Midbrain (tissue), 1 donor: ENCODE measurements around the gene HOMER2.
"Not testable (repeated sequence)": the region's sequence is repeated elsewhere in the genome, so short reads cannot be mapped to it uniquely, and the experiment has no call there.

Experiments used
- DNase-seq: peaks from one replicate; lab custom pipeline; 2025; lab: John Stamatoyannopoulos, UW

The HOMER2 gene

DNA sequence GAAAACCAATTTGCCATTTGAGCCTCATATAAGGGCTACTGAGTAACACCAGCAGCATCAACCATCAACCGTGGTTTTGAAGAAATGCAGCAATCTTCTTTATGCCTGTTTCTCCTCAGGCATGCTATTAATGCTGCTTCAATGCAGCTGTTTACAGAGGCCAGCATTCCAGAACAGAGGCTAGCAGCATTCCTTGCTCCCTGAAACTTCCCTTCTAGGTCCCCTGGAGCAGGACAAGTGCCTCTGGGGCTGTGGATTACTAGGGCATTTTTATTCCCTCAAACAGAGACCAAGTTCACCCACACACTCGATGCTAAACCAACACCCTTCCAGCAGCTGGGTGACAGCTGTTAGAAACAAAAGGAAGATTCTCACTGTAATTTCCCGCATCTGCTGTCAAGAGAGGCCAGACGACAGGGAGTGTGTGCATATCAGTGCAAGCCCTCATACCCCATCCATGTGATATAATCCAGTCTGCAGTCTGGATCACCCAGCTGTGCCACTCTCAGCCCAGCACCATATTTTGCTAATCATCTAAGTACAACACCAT, 57.5 kb downstream of the HOMER2 start:
- no peak for DNase-seq

DNA sequence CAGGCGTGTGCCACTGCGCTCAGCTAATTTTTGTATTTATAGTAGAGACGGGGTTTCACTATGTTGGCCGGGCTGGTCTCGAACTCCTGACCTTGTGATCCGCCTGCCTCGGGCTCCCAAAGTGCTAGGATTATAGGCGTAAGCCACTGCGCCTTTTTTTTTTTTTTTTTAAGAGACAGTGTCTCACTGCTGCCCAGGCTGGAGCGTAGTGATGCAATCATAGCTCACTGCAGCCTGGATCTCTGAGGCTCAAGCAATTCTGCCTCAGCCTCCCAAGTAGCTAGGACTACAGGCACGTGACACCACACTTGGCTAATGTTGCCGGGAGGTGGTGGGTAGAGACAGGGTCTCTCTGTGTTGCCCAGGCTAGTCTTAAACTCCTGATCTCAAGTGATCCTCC, 59.0 kb downstream of the HOMER2 start:
- not testable (repeated sequence) for DNase-seq

- DNase-seq: no peak
Measured at GRCh38 chr15:82892573-82892972, 59.9 kb downstream of the HOMER2 start.

GRCh38 chr15:82890995-82891390, 61.5 kb downstream of the HOMER2 start:
- DNase-seq: no peak

- DNase-seq: no peak
Measured at GRCh38 chr15:82890338-82890994, 62.1 kb downstream of the HOMER2 start.

DNA sequence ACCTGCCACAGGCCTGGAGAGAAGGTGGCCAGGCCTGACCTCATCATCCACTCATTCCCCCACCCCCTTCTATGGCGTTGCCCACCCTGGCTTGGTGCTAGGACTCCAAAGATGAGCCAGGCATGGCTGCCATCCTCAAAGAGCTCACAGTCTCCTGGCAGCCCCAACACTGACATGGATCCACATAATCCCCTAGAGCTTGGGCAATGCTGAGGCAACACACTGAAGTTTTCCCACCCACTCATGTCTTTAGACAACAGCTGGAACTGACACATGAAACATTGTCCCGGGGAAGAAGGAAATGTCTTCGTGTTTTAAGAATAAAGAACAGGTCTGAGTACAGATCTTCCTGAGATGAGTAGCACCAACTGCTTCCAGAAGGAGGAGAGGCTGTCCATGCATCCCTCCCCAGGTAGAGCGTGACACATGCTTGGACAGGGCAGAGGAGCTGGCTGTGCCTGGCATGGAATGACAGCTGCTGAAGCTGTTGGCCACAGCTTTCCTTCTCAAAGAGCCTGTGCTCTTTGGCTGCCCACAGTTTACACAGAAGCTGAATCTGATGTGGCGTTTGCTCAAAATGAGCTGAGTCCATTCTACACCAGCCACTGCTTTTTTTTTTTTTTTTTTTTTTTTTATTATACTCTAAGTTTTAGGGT, 70.1 kb downstream of the HOMER2 start:
- DNase-seq: no peak

DNA sequence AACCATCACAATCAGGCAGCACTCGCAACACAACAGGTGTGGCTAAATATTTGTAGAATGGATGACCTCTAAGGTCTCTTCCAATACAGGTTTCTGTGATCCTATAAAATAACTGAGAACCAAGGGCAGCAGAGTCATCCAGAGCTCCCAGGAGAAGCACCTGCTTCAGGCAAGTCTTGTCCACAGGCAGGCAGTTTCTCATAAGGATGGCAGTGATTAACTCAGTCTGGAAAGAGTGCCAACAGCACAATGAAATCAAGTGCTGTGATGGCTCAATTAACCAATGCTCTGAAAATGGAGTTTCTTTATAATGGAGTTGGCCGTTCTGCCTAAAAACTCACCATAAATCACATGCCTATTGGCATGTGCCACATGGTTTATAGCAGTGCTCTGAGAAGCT, 70.8 kb downstream of the HOMER2 start:
- DNase-seq: no peak

GRCh38 chr15:82880704-82881103, 71.8 kb downstream of the HOMER2 start:
- no peak for DNase-seq

GRCh38 chr15:82878325-82878724, 74.2 kb downstream of the HOMER2 start:
- no peak for DNase-seq

- DNase-seq: no peak
Measured at GRCh38 chr15:82877825-82878224, 74.7 kb downstream of the HOMER2 start.

DNA sequence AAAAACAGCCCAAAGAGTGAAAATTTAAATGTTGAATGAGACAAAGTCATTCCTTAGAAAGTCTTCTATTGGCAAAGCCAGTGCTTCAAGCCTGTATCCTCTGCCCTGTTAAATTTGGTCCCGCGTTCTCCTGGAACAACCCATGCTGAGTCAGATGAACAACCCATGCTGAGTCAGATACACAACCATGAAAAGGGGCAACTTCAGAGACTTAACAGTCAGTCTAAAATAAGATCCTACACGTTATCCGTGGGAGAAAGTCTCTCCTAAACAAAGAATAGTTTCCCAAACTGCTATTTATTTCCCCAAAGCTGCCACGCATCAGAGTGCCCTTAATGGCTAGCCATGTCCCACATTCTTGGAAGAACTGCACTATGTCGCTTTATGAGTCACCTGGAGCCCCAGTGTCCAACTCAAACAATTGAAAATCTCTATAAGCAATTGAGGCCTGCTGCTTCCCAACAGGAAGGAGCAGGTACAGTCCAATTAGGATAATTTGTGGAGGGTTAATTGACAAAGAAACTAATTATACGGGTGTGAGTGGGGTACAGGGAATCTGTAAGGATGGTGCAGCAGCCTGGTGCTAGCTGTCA, 77.0 kb downstream of the HOMER2 start:
- no peak for DNase-seq

- DNase-seq: no peak
Measured at GRCh38 chr15:82874961-82875360, 77.6 kb downstream of the HOMER2 start.

GRCh38 chr15:82874267-82874666, 78.3 kb downstream of the HOMER2 start:
- no peak for DNase-seq

DNA sequence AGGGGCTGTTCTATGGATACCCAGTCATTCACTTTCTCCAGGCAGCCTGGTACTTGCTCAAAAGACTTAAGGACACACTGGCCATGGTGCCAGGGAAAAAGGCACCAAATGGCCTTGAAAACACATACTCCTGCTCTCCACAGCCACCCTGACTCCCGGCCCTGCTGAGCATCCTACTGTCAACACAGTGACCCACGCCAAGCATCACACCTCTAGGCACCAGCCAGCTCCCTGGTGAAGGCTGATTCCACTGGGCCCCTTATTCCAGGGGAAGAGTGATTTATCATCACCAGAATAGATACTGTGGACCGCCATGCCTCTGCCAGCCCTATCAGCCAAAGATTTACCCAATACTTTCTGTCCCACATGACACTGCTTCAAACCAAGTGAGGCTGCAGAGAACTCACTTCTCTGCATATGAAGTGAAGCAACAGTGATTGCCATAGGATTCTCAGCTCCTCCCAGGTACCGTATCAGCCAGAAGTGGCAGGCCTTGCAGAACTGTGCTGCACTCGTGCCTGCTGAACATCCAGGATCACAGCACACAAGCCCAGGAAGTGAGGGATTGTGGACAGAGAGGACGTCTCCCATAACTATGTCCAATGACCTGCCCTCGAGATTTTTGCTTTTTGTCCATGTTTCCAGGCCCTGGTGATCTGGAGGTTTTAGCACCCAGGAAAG, 79.4 kb downstream of the HOMER2 start:
- no peak for DNase-seq

DNA sequence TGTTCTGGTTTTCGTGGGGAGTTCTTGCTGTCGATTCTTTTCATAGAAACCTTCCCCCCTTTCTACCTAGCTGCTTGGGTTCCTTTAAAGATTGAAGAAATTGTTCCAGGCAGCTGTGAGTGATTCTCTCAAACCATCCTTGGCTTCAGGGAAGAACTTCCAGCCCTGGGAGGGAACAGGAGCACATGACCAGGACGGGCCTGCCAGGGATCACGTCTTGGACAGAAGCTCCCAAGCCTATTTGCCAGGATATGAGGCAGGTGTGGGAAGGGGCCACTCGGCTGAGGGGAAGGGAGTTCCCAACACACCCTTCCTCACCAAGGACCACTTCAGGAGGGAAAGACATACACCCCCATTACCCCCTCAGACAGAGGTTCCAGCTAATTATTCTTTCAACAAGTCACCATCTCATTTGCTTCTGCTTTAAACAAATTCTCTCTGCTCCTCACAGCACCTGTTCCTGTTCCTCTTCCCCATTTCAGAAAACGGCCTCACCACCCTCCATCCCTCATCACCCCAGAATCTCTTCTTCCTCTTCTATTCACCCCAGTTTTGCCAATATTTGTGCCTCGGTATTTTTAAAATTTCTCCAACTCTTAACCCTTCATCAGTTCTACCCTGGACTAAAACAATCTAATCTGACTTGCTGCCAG, 80.6 kb downstream of the HOMER2 start:
- no peak for DNase-seq

DNA sequence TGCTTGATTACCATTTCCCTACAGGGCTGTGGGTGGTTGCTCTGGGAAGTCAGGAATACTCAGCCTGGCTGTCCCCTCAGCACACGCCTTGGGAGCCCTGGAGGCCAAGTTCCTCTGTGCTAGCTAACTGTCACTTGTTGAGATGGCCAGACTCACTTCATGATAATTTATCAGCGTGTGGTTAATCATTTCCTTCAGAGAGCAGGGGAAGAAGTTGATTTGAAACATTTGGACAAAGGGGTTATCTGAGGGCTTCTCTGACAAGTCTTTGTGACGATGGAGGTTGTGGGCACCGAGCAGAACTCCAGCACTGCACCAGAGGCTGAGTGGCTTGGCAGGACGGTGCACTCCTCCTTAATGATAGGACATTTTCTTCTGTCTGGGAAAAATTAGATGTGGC, 81.2 kb downstream of the HOMER2 start:
- no peak for DNase-seq

DNA sequence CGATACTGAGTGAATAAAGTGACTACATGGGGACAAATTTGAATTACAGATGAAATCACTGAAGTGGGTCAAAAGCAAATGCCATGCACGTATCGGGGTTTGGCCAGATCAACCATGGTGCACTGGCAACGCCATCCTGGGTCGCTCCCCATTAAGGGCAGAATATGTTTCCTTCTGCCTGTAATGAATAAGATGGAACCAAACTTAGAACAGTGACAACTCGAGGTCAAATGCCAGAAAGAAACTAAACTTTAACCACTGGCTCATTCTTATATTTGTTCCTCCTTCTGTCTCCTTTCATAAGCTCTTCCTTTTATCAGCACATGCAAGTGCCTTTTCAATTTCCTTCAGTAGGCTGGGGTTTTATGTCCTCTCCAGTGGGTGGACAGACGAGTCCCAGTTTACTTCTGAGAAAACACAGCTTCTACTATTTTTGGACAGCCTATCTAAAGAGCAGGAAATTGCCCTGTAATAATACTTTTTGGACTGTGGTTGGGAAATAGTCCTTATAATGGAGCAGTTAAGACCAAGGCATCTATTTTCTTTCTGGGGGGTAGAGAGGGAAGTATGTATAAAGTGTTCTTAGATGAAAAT, 81.7 kb downstream of the HOMER2 start:
- DNase-seq: no peak

DNA sequence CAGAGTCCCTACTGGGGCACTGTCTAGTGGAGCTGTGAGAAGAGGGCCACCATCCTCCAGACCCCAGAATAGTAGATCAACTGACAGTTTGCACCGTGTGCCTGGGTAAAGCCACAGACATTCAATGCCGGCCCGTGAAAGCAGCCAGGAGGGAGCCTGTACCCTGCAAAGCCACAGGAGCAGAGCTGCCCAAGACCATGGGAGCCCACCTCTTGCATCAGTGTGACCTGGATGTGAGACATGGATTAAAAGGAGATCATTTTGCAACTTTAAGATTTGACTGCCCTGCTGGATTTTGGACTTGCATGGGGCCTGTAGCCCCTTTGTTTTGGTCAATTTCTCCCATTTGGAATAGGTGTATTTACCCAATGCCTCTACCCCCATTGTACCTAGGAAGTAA, 86.5 kb downstream of the HOMER2 start:
- not testable (repeated sequence) for DNase-seq

GRCh38 chr15:82865581-82865980, 86.9 kb downstream of the HOMER2 start:
- DNase-seq: not testable (repeated sequence)

- no peak for DNase-seq
Measured at GRCh38 chr15:82864967-82865366, 87.6 kb downstream of the HOMER2 start.

DNA sequence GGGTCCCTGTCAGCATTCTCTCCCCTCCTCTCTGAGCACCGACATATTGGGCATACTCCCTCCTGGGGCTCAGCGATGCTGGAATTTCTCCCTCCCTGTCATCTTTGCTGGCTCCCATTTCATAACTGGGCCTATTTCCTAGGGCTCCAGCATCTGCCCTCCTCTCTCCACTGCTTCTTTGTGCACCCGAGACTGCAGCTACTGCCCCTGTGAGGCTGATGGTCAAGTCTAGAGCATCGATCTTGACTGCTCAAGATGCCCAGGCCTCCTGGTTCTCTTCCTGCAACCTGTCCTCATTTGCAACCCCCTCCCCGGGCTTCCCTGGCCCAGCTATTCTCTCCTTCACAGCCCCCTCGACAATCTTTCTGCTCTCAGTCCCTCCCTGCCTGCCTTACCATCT, 89.6 kb downstream of the HOMER2 start:
- no peak for DNase-seq

GRCh38 chr15:82858932-82859331, 93.6 kb downstream of the HOMER2 start:
- no peak for DNase-seq
